Measurements from ENCODE around the gene UBE2K.
"Not testable (repeated sequence)": the region's sequence is repeated elsewhere in the genome, so short reads cannot be mapped to it uniquely, and the experiment has no call there.

The UBE2K gene

GRCh38 chr4:39689970-39690369 lies 8.0 kb upstream of the UBE2K start:
- DNase-seq (ENCODE audit: low read depth): no peak

DNA sequence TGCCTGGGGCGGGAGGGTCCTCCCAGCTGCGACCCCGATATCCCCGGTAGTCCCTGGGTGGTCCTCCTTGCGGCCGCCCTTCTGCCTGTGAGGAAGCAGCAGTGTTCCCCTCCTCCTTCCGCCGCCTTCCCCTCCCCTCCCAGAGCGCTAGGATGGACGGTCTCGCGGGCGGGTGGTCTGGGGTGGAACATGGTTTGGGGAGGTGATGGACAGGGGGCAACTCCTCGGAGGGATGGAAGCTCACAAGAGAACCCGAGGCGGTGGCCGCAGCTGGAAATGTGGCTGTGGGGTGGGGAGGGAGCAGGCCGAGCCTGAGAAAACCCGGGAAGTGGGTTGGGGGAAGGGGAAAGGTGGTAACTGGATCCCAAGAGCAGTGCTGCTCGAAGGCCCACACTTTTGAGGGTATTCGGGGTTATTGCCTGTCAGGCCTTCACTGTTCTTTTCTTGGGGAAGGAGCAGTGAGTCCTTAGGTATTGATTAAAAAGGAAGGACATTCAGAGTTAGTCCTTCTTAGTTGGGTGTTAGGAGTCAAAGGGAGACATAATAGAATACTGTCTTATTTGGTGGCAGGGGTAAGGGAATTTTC lies 581 bp downstream of the UBE2K start:
- DNase-seq (ENCODE audit: low read depth): no peak

GRCh38 chr4:39699687-39700409 lies 1.9 kb downstream of the UBE2K start:
- DNase-seq (ENCODE audit: low read depth): no peak

DNA sequence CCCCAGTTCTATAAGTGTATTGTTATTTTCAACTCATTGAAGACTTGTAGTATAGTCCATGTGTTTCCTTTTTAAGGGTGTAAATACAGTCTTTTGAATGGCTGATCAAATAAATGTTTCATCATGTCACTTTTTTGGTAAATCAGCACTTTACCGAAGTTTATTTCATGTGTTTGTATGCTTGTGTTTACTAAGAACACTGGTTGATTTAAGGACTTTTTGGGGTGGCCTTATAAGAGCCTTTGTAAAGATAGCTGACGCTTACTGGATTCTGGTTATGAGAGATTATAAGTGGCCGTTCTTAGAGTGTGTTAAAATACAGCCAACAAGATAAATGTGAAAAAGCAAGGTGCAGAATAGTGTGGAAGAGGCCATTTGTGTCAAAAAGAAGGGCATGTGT lies 2.6 kb downstream of the UBE2K start:
- no peak for DNase-seq (ENCODE audit: low read depth)

DNA sequence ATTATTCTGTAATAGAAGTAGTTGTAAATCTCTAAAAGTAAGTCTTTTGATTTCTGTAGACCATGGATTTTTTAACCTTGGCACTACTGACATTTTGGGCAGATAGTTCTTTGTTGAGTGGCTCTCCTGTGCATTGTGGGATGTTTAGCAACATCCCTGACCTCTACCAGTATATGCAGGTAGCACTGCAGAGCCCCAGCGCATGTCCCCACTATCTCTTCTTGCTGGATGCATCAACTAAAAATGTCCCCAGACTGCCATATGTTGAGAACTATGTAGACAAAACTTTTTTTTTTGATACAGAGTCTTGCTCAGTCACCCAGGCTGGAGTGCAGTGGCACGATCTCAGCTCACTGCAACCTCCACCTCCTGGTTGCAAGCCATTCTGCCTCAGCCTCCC lies 4.8 kb downstream of the UBE2K start:
- no peak for DNase-seq (ENCODE audit: low read depth)

- not testable (repeated sequence) for DNase-seq (ENCODE audit: low read depth)
Measured at GRCh38 chr4:39704789-39705188, 6.9 kb downstream of the UBE2K start.

DNA sequence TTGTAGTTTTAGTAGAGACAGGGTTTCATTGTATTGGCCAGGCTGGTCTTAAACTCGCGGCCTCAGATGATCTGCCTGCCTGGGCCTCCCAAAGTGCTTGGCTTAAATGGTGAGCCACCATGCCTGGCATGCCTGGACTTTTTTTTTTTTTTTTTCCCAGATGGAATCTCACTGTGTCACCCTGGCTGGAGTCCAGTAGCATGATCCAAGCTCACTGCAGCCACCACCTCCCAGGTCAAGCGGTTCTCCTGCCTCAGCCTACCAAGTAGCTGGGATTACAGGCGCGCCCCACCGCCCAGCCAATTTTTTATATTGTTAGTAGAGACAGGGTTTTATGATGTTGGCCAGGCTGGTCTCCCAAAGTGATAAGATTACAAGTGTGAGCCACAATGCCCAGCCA lies 8.4 kb downstream of the UBE2K start:
- DNase-seq (ENCODE audit: low read depth): peak; percentile 80

DNA sequence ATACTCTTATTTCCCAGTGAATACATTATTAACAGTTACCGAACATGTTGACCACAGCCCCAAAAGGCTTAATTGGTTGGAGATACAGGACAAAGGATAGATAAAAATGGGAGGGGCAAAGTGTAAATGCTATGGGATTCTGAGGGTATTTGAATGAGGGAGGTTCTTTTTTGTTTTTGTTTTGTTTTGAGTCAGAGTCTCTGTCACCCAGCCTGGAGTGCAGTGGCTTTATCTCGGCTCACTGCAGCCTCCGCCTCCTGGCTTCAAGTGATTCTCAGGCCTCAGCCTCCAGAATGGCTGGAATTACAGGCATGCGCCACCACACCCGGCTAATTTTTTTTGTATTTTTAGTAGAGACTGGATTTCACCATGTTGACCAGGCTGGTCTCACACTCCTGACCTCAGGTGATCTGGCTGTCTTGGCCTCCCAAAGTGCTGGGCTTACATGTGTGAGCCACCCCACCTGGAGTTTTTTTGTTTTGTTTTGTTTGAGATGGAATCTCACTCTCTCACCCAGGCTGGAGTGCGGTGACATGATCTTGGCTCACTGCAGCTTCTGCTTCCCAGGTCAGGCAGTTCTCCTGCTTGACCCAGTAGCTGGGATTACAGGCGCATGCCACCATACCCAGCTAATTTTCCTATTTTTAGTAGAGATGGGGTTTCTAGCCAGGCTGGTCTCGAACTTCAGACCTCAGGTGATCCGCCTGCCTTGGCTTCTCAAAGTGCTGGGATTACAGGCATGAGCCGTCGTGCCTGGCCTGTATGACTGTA lies 9.0 kb downstream of the UBE2K start:
- DNase-seq (ENCODE audit: low read depth): peak; percentile 44

- DNase-seq (ENCODE audit: low read depth): no peak
Measured at GRCh38 chr4:39710098-39710896, 12.4 kb downstream of the UBE2K start.

- DNase-seq (ENCODE audit: low read depth): no peak
Measured at GRCh38 chr4:39712819-39713607, 15.1 kb downstream of the UBE2K start.

DNA sequence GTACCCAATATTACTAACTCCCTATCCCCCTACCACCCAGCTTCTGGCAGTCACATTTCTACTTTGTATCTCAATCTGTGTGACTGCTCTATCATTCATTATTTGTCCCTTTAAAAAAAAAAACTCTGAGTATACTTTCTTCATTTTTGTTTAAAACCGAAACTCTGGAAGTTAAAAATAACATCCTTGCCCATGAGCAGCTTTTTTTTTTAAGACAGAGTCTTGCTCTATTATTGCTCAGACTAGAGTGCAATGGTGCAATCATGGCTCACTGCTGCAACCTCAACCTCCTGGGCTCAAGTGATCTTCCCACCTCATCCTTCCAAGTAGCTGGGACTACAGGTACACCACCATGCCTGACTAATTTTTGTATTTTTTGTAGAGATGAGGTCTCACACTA lies 15.8 kb downstream of the UBE2K start:
- peak; percentile 61 for DNase-seq (ENCODE audit: low read depth)

- no peak for DNase-seq (ENCODE audit: low read depth)
Measured at GRCh38 chr4:39714166-39714565, 16.2 kb downstream of the UBE2K start.

DNA sequence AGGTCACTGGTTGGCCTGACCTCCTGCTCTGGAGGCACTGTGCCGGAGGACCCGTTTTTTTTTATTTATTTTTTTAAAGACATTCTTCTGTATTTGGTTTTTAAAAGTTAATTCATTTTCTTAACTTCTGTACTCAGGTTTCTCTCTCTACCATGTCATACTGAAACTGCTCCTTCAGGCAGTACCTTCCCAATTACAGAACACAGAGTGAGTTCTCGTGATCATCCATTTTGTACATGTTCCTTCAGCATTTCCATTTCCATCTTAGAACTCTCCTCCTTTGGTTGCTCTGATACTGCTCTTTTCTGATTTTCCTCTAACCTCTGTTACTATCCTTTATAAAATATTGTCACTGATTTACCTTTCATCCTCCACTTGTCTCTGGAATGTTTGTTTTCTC lies 17.9 kb downstream of the UBE2K start:
- DNase-seq (ENCODE audit: low read depth): no peak

GRCh38 chr4:39716356-39716755 lies 18.4 kb downstream of the UBE2K start:
- no peak for DNase-seq (ENCODE audit: low read depth)

DNA sequence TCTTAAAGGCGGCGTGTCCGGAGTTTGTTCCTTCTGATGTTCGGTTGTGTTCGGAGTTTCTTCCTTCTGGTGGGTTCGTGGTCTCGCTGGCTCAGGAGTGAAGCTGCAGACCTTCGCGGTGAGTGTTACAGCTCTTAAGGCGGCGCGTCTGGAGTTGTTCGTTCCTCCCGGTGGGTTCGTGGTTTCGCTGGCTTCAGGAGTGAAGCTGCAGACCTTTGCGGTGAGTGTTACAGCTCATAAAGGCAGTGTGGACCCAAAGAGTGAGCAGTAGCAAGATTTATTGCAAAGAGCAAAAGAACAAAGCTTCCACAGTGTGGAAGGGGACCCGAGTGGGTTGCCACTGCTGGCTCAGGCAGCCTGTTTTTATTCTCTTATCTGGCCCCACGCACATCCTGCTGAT lies 19.8 kb downstream of the UBE2K start:
- not testable (repeated sequence) for DNase-seq (ENCODE audit: low read depth)

- DNase-seq (ENCODE audit: low read depth): no peak
Measured at GRCh38 chr4:39718366-39719323, 20.7 kb downstream of the UBE2K start.

- no peak for DNase-seq (ENCODE audit: low read depth)
Measured at GRCh38 chr4:39719804-39720580, 22.1 kb downstream of the UBE2K start.

GRCh38 chr4:39721273-39721672 lies 23.3 kb downstream of the UBE2K start:
- not testable (repeated sequence) for DNase-seq (ENCODE audit: low read depth)

DNA sequence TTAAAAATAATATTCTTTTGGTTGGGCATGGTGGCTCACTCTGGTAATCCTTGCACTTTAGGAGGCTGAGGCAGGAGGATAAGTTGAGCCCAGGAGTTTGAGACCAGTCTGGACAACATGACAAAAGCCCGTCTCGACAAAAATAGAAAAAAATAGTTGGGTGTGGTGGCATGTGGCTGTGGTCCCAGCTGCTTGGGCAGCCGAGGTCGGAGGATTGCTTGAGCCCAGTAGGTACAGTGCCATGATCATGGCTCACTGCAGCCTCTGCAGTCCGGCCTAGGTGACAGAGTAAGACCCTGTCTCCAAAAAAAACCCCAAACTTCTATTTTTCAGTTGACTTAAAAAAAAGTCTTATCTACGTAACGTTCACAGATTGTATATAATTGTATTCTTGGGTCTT lies 23.9 kb downstream of the UBE2K start:
- no peak for DNase-seq (ENCODE audit: low read depth)

DNA sequence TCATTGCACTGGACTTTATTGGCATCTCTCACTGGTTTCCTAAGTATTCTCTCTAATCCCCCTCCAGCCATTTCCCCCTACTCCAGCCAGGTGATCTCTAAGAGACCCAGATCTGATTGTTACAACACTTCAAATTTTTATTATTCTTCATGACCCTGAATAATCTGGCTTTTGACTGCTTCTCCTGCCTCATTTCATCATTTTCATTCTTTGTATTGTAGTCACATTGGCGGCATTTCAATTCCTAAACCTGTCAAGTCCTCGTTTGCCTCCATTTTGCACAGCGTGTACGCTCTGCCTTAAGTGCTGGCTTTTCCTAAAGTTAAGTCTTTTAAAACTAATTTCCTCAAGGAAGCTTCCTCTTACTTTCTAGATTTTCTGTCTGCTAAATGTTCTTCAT lies 31.6 kb downstream of the UBE2K start:
- DNase-seq (ENCODE audit: low read depth): peak; percentile 22

All from fibroblast of gingiva (primary cell).